GM23338 (cell line): ENCODE measurements around the gene PPFIBP2.

Experiments used
- CREB1 ChIP-seq: fragments of 250-450 bp; sonication (Bioruptor Pico); IDR thresholded peaks from 2 replicates; pipeline ENCODE4 v1.5.0; 2020; ENCODE audit warnings: low read depth, mild to moderate bottlenecking, moderate library complexity
- CTCF ChIP-seq, 2 experiments: fragments of 200-600 bp in 1 of 2; sonication (generic) in 1 of 2; conservative IDR thresholded peaks; 2 replicates each; pipeline versions ENCODE4 v1.5.1 to v1.6.1; 2016 to 2017; ENCODE audit warnings: antibody characterized with exemption in 2 of 2, low read depth in 2 of 2, mild to moderate bottlenecking in 2 of 2, moderate library complexity in 1 of 2
- ETS1 ChIP-seq: IDR thresholded peaks from 2 replicates; pipeline ENCODE4 v1.6.1; 2016; ENCODE audit warnings: antibody characterized with exemption
- EZH2 ChIP-seq: fragments of 200-600 bp; sonication (generic); IDR thresholded peaks from one replicate; pipeline ENCODE4 v1.8.0; 2017; ENCODE audit warnings: antibody characterized with exemption, mild to moderate bottlenecking, low read depth; ENCODE audit not compliant: unreplicated experiment
- EZH2phosphoT487 ChIP-seq: fragments of 200-600 bp; sonication (generic); IDR thresholded peaks from one replicate; pipeline ENCODE4 v1.8.1; 2018; ENCODE audit warnings: antibody characterized with exemption; ENCODE audit not compliant: unreplicated experiment
- JUNB ChIP-seq: IDR thresholded peaks from one replicate; pipeline ENCODE4 v1.6.1; 2016; ENCODE audit warnings: antibody characterized with exemption; ENCODE audit not compliant: unreplicated experiment
- POLR2AphosphoS5 ChIP-seq: IDR thresholded peaks from 2 replicates; pipeline ENCODE4 v1.6.1; 2016; ENCODE audit warnings: antibody characterized with exemption, low read depth

GRCh38 chr11:7552666-7553065 is 38.9 kb downstream of the PPFIBP2 start:
- TF ChIP-seq CTCF (conservative IDR thresholded peaks at IDR 0.05; ENCODE audit: low read depth in 2 of 2): no peak
- TF ChIP-seq CREB1 (CRISPR knock-in tag): no peak
- TF ChIP-seq ETS1: no peak
- TF ChIP-seq JUNB: no peak
- no peak for TF ChIP-seq POLR2AphosphoS5
- no peak for TF ChIP-seq EZH2
- no peak for TF ChIP-seq EZH2phosphoT487
